ENCODE measurements around the gene BMP2K. TPM values are rescaled to one million over a fixed set of nuclear protein-coding genes. Genes with fewer than 3 reads are reported as not detected.

BMP2K gene
- total RNA-seq, 1 experiment from 2014 or later = 27.4 TPM

DNA sequence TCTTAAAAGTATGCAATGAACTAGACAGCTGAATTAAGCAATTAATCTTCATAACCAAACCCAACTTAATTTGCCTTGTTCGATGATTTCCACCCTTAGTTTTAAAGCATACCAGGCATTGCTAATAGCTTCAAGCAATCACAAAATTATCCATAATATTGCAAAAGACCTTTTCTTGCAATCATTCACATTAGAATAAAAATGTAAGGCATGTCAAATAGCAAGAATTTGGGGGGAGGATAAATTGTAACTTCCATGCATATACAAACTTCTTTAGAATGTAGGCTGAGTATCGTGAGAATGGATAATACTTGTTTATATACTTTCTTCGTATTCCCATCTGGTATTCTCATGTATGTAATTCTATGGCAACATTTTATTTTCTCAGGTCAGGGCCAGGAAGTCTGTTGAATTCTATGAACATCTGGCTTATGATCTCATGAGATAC is 28.7 kb upstream of the BMP2K start:
- TF ChIP-seq CTCF (IDR thresholded peaks at IDR 0.05; ENCODE audit: unreplicated experiment) = no peak
- DNase-seq = no peak
- Mint-ChIP-seq H3K4me1 (ENCODE audit: low read depth, unreplicated experiment) (no peaks in the 10 kb centered on the region), H3K27ac (ENCODE audit: unreplicated experiment) (no peak overlapping the region), H3K36me3 (ENCODE audit: insufficient read depth, unreplicated experiment) (no peaks in the 10 kb centered on the region), H3K4me3 (ENCODE audit: low read depth, unreplicated experiment) (no peak overlapping the region), H3K9me3 (ENCODE audit: low read depth, unreplicated experiment) (no peaks in the 10 kb centered on the region), H3K27me3 (ENCODE audit: unreplicated experiment) (no peaks in the 10 kb centered on the region)
- BruUV-seq (replicated peaks) = no TSS peak
- intact Hi-C loops (cut with micrococcal nuclease; ENCODE audit: unreplicated experiment) = no loop called here
- CTCF ChIA-PET = no interaction called here

DNA sequence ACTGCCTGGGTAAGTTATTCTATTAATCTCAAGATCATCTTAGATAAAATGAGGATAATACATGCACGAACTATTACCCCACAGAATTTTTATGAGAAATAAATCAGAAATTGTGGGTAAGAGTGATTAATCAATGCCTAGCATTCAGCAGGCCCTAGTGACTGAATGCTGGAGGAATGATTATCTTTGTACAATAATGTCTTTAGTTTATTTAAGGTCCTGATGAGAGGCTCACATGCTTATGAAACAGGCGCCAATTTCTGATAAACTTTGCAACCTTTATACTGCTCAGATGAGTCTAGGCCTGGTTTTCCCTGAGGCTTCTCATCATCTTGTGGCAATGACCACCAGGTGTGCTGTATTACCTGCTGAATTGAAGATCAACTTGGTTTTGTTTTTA is 27.8 kb upstream of the BMP2K start:
- H3K9me3 Mint-ChIP-seq (ENCODE audit: low read depth, unreplicated experiment) = no peaks in the 10 kb centered on the region
- no peaks in the 10 kb centered on the region for H3K4me1 Mint-ChIP-seq (ENCODE audit: low read depth, unreplicated experiment)
- intact Hi-C loops (cut with micrococcal nuclease; ENCODE audit: unreplicated experiment) = no loop called here
- no TSS peak for BruUV-seq (replicated peaks)
- no peaks in the 10 kb centered on the region for H3K27me3 Mint-ChIP-seq (ENCODE audit: unreplicated experiment)
- no peaks in the 10 kb centered on the region for H3K36me3 Mint-ChIP-seq (ENCODE audit: insufficient read depth, unreplicated experiment)
- no peak overlapping the region for H3K4me3 Mint-ChIP-seq (ENCODE audit: low read depth, unreplicated experiment)
- CTCF ChIA-PET = no interaction called here
- TF ChIP-seq CTCF (IDR thresholded peaks at IDR 0.05; ENCODE audit: unreplicated experiment) = no peak
- H3K27ac Mint-ChIP-seq (ENCODE audit: unreplicated experiment) = no peak overlapping the region
- DNase-seq = no peak

DNA sequence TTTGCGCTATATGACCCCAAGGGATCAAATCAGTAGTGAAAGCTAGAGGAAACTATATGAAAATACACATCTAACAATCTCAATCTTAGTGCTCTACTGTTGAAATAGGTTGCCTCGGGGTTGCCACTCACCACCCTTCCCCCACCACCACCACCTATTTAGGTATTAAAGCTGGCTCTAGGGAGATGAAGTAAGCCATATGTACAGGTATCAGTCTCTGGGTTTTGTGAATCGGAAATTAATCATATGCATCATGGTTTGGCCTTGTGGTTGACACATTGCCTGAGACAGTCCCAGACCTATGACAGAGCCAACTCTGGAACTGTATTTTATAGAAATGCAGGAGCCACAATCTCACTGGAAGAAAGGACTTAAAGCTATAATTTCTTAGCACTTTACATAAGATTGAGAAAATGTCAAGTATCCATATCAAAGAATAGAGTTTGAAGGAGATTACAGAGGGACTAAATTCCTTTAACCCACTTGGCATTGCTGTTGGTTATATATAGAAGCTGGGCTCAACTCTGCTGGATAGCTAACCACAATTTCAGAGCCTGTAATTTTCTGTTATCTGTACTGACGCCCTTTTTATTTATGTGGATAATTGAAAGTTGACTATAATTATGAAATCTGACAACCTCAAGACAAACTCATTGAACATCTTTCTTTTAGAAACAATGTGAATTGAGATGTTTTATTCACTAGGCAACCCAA is 26.7 kb upstream of the BMP2K start:
- intact Hi-C loops (cut with micrococcal nuclease; ENCODE audit: unreplicated experiment) = no loop called here
- no peak for DNase-seq
- H3K27me3 Mint-ChIP-seq (ENCODE audit: unreplicated experiment) = no peaks in the 10 kb centered on the region
- no peak overlapping the region for H3K4me3 Mint-ChIP-seq (ENCODE audit: low read depth, unreplicated experiment)
- no peaks in the 10 kb centered on the region for H3K36me3 Mint-ChIP-seq (ENCODE audit: insufficient read depth, unreplicated experiment)
- H3K4me1 Mint-ChIP-seq (ENCODE audit: low read depth, unreplicated experiment) = no peaks in the 10 kb centered on the region
- CTCF ChIA-PET = no interaction called here
- no peaks in the 10 kb centered on the region for H3K9me3 Mint-ChIP-seq (ENCODE audit: low read depth, unreplicated experiment)
- BruUV-seq (replicated peaks) = no TSS peak
- no peak for TF ChIP-seq CTCF (IDR thresholded peaks at IDR 0.05; ENCODE audit: unreplicated experiment)
- H3K27ac Mint-ChIP-seq (ENCODE audit: unreplicated experiment) = no peak overlapping the region

DNA sequence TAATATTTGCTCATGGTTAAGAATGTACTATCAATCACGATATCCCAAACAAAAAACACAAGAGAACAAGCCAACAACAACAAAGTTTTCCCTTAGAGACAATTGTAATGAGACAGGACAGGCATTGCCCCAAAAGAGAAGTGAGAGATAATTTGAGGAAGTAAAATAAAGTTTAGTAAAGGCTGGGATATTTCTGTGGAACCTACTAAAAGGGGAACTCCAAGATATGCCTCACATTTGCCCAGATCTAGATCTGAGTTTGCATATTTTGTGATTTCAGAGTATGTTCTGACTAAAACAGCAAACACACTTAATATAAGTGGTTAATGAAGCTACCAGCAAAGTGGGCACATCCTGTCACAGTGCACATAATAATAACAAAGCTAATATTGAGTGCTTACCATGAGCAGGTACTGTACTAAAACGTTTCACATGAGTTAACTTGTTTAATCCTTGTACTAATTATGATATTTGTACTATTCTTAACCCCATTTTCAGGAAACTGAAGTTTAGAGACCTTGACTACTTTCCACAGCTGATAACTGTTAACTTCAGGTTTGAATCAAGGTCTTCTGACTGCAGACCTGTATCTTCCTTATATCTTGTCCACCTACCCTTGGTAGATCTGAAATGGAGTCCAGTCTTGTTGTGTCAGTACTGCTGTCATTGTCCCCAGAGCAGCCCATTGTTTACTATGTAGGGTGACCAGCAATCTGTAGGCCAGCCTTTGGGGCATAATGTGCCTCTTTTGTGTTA is 26.0 kb upstream of the BMP2K start:
- BruUV-seq (replicated peaks) = no TSS peak
- no peaks in the 10 kb centered on the region for H3K27me3 Mint-ChIP-seq (ENCODE audit: unreplicated experiment)
- no peaks in the 10 kb centered on the region for H3K36me3 Mint-ChIP-seq (ENCODE audit: insufficient read depth, unreplicated experiment)
- DNase-seq = no peak
- no peaks in the 10 kb centered on the region for H3K4me1 Mint-ChIP-seq (ENCODE audit: low read depth, unreplicated experiment)
- no peak for TF ChIP-seq CTCF (IDR thresholded peaks at IDR 0.05; ENCODE audit: unreplicated experiment)
- no peaks in the 10 kb centered on the region for H3K9me3 Mint-ChIP-seq (ENCODE audit: low read depth, unreplicated experiment)
- CTCF ChIA-PET = no interaction called here
- H3K4me3 Mint-ChIP-seq (ENCODE audit: low read depth, unreplicated experiment) = no peak overlapping the region
- H3K27ac Mint-ChIP-seq (ENCODE audit: unreplicated experiment) = no peak overlapping the region
- intact Hi-C loops (cut with micrococcal nuclease; ENCODE audit: unreplicated experiment) = no loop called here
